NOMO-1 (cell line): ENCODE results near the gene DENND1C.
A peak's percentile ranks its signal among the peaks of the same experiment; 100 is the strongest.

Experiments
- DNase-seq, 2 experiments: peaks; one replicate each; lab custom pipeline; 2025; ENCODE audit not compliant: unreplicated experiment in 2 of 2; lab: John Stamatoyannopoulos, UW

DENND1C gene

GRCh38 chr19:6481541-6482342 lies at the start of gene DENND1C:
Gene DENND1C, minus strand, starts transcription at chr19:6481787. Its CDS starts 92 bp downstream, at chr19:6481695.
- peak; percentile 44 to 60 for DNase-seq

- DNase-seq: peak; percentile 79 to 87
Observed at GRCh38 chr19:6530386-6531162, 49.0 kb upstream of the DENND1C start, which contains the start of gene TNFSF9. Gene TNFSF9, plus strand, starts transcription at chr19:6531026. Its CDS starts 11 bp downstream, at chr19:6531037.

GRCh38 chr19:6529937-6530385 lies 48.4 kb upstream of the DENND1C start:
- DNase-seq: no peak

- DNase-seq: no peak
Observed at GRCh38 chr19:6529351-6529750, 47.8 kb upstream of the DENND1C start.

- DNase-seq: peak; percentile 82 to 87
Observed at GRCh38 chr19:6528544-6529121, 47.0 kb upstream of the DENND1C start.

- DNase-seq: peak; percentile 85 to 86
Observed at GRCh38 chr19:6527893-6528543, 46.4 kb upstream of the DENND1C start.

GRCh38 chr19:6524311-6524710 lies 42.7 kb upstream of the DENND1C start:
- DNase-seq: no peak

- no peak for DNase-seq
Observed at GRCh38 chr19:6522712-6523111, 41.1 kb upstream of the DENND1C start.

GRCh38 chr19:6521718-6522646 lies 40.4 kb upstream of the DENND1C start:
- DNase-seq: peak; percentile 89 to 97

- DNase-seq: peak in 1 of 2 experiments; percentile 9
Observed at GRCh38 chr19:6519289-6519688, 37.7 kb upstream of the DENND1C start.

GRCh38 chr19:6518145-6518911 lies 36.7 kb upstream of the DENND1C start:
- peak; percentile 37 to 64 for DNase-seq

GRCh38 chr19:6516659-6517291 lies 35.2 kb upstream of the DENND1C start:
- peak; percentile 82 to 84 for DNase-seq

- DNase-seq: peak; percentile 88 to 99
Observed at GRCh38 chr19:6516018-6516658, 34.6 kb upstream of the DENND1C start.

GRCh38 chr19:6514926-6515544 lies 33.4 kb upstream of the DENND1C start:
- DNase-seq: no peak

- DNase-seq: no peak
Observed at GRCh38 chr19:6514089-6514488, 32.5 kb upstream of the DENND1C start.

GRCh38 chr19:6510618-6511017 lies 29.0 kb upstream of the DENND1C start:
- no peak for DNase-seq

- DNase-seq: no peak
Observed at GRCh38 chr19:6509118-6509971, 27.8 kb upstream of the DENND1C start.
